ENCODE results near the gene SNAP91.

DNA sequence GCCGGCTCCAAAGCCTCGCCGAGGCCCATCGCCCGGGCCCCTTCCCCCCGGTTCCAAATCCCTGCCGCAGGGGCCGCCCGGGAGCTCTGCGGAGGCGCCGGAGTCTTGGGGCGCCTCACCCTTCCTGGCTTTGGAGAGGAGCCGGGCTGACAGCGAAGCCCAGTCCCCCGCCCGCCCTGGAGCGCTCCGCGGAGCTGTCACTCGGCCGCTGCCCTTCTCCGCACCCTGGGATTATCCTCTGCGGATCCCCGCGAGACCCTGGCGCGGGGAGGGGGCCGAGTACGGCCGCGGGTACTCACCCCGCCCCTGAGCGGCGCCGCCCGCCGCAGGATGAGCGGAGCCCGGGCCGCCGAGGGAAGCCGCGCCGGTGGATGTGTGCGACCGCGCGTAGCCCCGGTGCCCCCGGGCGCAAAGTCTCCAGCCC, 343 bp downstream of the SNAP91 start:
- TF ChIP-seq, protein P1, sequence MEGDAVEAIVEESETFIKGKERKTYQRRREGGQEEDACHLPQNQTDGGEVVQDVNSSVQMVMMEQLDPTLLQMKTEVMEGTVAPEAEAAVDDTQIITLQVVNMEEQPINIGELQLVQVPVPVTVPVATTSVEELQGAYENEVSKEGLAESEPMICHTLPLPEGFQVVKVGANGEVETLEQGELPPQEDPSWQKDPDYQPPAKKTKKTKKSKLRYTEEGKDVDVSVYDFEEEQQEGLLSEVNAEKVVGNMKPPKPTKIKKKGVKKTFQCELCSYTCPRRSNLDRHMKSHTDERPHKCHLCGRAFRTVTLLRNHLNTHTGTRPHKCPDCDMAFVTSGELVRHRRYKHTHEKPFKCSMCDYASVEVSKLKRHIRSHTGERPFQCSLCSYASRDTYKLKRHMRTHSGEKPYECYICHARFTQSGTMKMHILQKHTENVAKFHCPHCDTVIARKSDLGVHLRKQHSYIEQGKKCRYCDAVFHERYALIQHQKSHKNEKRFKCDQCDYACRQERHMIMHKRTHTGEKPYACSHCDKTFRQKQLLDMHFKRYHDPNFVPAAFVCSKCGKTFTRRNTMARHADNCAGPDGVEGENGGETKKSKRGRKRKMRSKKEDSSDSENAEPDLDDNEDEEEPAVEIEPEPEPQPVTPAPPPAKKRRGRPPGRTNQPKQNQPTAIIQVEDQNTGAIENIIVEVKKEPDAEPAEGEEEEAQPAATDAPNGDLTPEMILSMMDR (IDR thresholded peaks at IDR 0.05): no peak
- no peak for TF ChIP-seq POLR2A (IDR thresholded peaks at IDR 0.05)
- TF ChIP-seq POLR2AphosphoS5 (IDR thresholded peaks at IDR 0.05): no peak
- no peak for TF ChIP-seq EP300 (IDR thresholded peaks at IDR 0.05)

Measured in suprapubic skin (tissue), 4 donors.